ENCODE data around the gene CDH23.

CDH23 gene

DNA sequence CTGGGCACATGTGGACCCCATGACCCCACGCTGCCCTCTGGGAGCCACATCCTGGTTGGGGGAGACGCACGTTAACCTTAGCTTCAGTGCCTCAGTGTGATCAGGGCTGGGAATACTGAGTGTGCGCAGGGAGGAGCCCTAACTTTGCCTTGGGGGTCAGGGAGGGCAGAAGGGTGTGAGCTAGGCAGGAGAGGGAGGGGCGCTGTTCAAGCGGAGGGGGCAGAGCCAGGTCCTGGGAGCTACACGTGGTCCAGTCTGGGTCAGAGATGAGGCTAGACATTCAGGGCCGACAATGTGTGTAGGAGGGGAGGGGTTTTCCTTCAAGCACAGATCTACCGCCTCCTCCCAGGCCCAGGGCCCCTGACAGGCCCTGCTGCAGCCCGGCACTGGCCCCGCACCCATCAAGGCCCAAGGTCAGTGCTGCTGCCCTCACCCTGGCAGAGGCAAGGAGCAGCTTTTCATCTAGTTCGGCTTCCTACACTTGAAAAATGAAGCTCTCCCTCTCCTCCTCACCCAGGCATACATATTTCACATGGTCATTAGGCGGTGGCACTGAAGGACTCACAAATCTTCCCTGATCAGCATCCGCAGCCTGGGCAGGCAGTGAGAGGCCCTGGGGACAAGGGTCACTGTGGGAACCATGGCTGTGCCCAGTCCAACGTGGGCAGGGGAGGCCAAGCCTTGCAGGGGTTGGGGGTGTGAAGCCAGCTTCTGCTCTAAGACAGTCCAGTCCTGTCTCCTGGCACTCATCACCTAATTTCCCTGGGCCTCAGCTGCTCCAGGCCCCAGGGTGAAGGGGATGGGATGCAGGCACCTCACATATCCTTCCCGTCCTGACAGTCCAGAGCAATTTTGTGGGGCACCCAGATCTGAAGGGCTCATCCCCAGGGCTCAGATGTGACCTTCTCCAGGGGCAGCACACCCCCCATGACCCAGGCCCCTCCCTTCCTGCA, 275.6 kb downstream of the CDH23 start:
- DNase-seq = no peak

DNA sequence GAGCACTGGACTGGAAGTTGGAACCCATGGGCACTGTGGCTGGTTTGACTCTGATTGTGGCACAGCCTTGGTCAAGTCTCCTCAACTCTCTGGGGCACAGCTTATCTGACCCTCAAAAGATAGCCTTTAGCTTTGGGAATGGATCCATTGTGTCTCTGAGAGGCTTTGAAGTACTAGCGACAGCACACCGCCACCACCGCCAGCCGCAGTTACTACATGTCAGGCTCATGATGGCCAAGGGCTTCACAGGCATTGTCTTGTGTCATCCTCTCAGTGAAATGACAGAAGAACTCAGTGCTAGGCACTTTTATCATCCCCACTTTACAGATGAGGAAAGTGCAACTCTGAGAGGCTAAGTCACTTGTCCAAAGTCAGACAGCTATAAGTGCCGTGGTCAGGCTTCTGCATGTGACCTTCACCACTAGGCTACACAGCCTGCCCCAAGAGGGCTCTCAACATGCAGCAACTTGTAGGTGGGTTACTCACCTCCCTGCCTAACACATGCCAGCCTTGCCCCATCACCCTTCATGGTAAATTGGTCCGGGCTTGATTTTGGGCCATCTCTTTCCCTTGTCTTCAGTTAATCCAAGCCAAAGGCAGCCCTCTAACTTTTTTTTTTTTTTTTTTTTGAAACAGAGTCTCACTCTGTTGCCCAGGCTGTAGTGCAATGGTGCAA, 278.7 kb downstream of the CDH23 start:
- DNase-seq = no peak

DNA sequence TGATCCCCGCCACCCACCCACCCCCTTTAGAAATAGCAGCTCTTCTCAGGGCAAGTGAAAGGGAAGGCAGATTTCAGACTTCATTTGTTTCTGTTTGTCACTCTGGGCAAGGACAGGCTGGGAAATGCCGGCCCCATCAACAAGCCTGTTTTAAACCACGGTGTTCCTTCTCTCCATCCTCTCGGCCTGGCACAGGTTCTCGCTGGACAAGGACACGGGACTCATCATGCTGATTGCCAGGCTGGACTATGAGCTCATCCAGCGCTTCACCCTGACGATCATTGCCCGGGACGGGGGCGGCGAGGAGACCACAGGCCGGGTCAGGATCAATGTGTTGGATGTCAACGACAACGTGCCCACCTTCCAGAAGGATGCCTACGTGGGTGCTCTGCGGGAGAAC, 280.5 kb downstream of the CDH23 start:
- DNase-seq = no peak

GRCh38 chr10:71678057-71678805, 281.5 kb downstream of the CDH23 start:
- no peak for DNase-seq

DNA sequence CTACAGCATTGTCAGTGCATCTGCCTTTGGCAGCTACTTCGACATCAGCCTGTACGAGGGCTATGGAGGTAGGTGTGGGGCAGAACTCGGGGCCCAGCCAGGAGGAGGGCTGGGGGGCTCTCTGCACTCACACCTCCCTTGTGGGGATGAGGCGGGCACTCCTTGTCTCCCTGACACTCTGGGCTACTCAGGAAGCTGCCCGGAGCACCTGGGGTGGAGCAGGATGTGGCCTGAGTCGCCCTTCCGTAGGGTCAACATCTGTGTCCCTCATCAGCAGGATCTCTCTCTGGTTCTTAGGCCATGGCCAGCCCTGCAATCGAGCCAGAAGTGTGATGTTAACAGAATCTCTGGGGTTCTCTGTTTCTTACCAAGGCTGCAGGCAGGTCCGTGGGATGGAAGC, 282.7 kb downstream of the CDH23 start:
- DNase-seq = no peak

DNA sequence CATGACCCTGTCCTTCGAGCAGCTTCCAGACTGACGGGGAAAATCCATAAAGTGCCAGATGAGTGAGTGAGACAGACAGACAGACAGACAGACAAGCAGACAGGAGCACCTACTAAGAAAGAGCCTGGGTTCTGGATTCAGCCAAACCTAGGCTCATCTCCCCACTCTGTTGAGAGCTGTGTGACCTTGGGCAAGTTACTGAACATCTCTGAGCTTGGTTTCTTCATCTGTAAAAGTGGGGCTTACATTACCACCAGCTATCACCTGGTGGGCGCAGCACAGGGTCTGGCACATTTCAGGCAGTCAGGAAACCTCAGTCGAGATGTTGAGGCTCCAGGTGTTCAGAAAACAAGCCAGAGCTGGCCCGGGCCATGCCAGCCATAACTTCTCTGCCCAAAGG, 285.3 kb downstream of the CDH23 start:
- DNase-seq = no peak

DNA sequence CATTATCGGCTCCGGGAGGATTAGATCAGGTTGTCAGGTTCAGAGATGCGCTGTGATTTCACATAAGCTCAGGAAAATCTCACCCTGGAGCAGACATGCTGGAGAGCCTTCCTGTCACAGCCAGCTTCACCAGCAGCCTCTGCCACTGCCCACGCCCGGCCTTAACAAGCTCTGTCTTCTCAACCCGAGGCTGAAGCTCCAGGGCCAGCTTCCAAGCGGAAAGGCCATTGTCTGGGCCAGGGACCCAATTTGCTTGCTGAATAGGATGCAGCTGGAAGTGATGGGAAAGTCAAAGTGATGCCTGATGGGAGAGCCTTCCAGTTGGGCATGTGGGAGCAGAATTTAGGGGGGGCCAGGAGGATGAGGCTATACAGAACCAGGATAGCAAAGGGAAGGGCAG, 286.6 kb downstream of the CDH23 start:
- no peak for DNase-seq

DNA sequence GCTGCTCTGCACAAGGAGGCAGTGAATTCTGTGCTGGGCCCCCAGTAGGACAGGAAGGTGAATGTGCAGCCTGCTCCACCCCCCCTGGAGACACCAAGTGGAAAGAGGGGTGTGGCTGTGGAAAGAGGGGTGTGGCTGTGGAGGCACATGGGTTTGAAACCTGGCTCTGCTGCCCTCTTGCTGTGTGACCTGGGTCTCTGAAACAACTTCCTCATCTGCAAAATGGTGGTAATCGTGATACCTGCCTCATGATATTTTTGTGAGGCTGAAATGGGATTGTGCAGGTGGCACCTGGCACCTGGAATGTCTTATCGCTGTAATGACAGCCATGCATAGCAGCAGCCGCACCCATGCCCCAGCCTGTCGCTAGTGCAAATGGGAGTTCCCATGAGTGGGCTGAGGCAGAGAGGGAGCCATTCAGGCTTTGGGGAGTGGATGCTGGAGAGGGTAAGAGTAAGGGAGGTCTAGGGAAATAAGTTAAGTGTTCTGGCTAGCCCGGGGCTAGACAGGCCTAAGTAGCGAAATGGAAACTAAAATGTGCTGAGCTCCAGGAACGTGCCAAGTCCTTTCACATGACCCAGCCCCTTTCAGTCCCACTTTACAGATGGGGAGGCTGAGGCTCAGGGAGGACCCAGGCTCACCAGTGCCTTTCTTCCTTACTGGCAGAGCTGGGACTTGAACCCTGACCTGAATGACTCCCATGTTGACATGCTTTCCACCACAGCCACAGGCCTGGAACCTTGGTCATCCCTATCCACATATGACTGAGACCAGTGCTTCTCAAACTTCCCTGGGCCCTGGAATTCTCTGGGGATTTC, 287.8 kb downstream of the CDH23 start:
- peak; percentile 65 for DNase-seq

- no peak for DNase-seq
Measured at GRCh38 chr10:71685554-71686232, 289.0 kb downstream of the CDH23 start.

- DNase-seq = no peak
Measured at GRCh38 chr10:71687077-71687476, 290.4 kb downstream of the CDH23 start.

DNA sequence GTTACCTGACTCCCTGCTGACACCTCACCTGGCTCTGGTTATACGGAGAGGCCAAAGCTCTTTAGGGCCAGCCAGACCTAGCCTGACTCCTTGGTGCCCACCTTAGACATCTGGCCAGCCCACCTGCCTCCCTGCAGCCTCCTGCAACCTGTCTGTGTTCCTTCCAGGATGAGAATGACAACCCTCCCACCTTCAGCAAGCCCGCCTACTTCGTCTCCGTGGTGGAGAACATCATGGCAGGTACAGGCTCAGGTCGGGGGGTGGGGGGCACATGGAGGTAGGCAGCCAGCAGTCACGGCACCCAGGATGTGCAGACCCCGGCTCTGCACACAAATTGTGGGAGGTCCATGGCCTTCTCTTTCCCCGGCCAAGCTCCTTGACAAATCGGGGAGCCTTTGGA, 290.8 kb downstream of the CDH23 start:
- no peak for DNase-seq

GRCh38 chr10:71688256-71688655, 291.5 kb downstream of the CDH23 start:
- no peak for DNase-seq

GRCh38 chr10:71690094-71690720, 293.5 kb downstream of the CDH23 start:
- DNase-seq = no peak

DNA sequence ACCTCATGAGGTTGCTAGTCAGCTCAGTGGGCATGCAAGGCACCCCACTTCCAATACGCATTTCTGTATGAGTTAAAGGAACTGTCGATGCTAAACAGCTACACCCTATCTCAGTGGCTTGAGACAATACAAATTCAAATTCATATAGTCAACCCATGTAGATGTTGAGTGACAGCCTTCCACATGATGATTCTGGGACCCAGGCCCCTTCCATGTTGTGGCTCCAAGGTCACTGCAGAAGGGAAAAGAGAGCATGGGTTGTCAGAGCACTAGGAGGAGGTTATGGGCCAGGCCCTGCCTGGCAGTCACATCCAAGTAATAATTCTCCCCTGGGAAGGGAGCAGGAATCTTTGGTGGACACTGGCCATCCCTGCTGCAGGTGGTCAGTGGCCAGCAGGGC, 294.7 kb downstream of the CDH23 start:
- no peak for DNase-seq

DNA sequence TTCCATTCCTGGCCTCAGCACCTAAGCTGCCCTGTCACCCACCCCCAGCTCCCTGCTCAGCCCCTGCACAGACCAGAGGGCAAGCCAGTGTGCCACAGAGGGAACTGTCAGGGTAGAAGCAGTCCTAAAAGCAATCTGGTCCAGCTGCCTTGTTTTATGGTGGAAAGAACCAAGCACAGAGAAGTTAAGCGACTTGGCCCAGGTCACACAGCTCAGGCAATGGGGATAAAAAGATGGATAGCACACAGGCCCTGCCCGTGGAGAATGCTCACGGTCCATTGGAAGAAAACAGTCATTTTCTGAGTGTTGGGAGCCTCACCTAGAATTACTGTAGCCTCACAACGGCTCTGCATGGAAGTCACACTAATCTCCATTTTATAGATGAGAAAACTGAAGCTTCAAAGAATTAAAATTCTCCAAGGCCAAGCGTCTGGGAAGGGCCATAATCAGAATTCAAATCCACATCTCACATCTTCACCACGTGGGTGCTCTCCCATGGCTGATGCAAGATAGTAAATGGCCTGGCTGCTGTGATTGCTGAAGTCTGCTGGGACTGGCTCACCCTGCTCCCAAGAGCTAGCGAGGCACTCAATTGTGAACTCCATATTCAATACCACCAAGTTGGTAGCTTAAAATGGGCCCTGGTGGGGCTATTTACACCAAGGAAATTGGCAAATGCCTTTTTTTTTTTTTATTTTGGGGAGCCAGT, 296.0 kb downstream of the CDH23 start:
- no peak for DNase-seq

GRCh38 chr10:71693377-71693776, 296.7 kb downstream of the CDH23 start:
- no peak for DNase-seq

GRCh38 chr10:71694039-71694501, 297.4 kb downstream of the CDH23 start:
- DNase-seq = no peak

DNA sequence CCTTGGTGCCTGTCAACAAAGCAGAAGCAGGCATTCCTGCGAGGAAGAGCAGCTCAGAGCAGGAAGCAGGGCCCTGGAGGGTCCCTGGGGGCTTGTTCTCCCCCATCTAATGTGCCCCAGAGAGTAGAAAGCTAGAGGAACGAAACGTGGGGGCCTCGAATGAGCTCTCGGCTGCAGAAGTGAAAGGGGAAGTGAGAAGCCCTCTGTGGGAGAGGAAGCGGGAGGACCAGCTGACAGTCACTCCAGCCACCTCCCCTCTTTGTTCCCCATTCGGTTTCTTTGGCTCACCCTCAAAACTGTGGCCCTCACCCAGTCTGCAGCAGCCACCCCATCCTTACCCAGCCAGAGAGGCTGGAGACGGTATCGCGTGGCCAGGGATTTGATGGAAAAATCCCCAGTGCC, 297.8 kb downstream of the CDH23 start:
- peak; percentile 92 for DNase-seq

DNA sequence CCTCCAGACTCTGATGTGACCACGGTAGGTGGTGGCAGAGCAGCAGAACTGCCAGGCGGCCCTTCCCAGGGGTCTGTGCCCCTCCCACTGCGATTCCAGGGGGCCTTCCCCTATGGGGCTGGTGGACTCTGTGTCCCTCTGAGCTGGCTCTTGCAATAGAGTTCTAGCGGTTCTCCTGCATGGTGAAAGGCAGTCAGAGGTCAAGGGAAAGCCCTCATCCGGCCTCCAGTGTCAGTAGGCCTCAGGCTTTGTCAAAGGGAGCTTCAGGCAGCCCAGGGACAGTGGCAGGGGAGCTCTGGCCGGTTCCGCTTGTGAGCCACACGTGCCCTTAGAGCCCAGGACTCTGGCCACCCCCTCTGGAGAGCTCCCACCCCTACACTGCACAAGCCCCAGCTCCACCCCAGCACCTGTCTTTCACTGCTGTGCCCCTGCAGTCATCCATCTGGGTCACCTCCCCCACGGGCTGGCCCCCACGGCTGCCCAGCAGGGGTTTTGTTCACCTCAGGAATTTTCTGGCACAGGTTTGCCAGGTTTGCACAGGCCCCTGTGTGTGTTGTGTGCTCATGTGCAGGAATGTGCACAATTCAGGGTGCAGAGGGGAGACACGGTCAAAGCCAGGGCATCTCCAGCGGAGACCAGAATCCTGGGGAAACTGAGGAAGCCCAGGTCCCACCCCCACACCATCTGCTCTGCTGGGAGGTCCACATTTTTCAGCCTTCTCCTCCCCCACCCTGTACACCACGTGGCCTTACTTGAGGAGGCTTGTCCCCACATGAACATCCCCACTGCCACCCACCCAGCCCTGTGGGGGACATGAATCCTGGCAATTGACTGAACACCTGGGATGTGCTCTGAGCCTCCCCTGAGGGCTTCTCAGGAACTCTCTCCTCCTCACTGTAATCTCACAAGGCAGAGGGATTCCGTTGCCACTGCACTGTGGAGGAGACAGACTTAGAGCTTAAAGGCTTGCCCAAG, 299.1 kb downstream of the CDH23 start:
- no peak for DNase-seq
